GM19328 (cell line): ENCODE data around the gene MAST2.
"Not testable (repeated sequence)": the region's sequence is repeated elsewhere in the genome, so short reads cannot be mapped to it uniquely, and the experiment has no call there.

Source experiments
- ATAC-seq: cut with Tn5 transposase; IDR thresholded peaks from one replicate; pipeline ENCODE4 v1.9.1; 2021; ENCODE audit warnings: mild to moderate bottlenecking, moderate library complexity; ENCODE audit not compliant: unreplicated experiment

The MAST2 gene

GRCh38 chr1:45809761-45810160 is 6.3 kb downstream of the MAST2 start:
- no peak for ATAC-seq

DNA sequence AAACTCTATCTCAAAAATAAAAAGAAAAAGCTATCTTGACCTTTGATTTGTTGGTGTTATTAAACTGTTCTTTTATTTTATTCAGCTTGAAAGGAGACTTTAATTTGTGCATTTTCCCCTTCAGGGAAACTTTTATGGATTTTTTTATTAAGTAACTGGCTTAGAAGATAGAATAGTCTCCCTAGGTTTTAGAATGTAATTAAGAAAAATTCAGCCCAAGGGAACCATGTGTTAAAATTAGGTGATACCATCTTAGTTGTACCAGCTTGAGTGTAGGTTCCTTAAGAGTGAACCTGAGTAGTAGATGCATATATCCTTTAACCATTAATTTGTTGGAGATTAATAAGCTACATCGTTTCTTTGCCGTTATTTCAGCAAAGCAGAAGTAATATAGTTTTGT is 11.4 kb downstream of the MAST2 start:
- ATAC-seq = no peak

DNA sequence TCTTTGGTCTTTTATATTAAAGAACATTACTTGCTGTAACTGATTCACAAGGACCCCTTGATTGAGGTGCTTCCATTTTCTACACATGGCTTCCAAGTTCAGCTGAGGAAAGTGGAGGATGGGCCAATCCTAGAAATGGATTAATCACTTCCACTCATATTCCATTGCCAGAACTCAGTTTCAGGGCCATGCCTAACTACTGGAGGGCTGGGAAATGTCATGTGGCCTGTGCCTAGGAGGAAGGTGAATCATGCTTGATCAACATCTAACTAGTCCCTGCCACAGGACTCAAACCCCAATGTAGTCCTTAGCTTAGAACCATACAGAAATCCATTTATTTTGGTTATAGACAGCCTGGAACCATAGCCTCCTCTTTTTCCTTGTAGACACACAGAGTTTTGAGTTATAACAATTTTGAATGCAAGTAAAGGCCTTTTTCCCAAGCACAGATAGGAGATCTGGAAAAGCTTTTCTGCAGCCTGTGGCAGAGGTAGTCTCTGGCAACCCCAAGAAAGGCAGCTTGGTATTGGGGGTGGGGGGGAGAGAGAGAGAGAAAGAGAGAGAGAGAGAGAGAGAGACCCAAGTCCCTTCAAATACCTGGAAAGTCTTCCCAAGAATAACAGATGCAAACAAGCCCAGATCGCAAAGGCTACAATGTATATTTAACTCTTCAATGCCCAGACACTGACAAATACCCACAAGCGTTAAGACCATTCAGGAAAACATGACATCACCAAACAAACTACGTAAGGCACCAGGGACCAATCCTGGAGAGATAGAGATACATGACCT is 12.5 kb downstream of the MAST2 start:
- no peak for ATAC-seq

DNA sequence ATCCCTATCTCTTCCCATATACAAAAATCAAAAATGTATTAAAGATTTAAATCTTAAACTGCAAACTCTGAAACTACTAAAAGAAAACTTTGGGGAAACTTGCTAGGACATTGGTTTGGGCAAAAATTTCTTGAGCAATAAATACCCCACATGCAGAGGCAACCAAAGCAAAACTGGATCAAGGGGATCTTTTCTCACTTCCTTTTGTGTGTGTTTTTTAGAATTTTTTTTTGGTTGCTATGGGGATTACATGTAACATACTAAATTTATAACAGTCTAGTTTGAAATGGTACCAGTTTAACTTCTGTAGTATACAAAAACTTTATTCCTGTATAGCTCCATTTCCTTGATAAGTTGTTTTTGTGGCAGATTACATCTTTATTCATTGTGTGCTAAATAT is 16.8 kb downstream of the MAST2 start:
- ATAC-seq = no peak

DNA sequence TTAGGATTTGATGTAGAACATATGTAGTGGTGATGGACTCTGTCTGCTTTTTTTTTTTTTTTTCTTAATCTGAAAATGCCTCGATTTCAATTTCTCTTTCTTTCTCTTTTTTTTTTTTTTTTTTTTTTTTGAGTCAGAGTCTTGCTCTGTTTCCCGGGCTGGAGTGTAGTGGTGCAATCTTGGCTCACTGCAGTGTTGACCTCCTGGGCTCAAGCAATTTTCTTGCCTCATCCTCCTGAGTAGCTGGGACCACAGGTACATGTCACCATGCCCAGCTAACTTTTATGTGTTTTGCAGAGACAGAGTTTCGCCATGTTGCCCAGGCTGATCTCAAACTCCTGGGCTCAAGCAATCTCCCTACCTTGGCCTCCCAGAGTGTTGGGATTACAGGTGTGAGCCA is 17.4 kb downstream of the MAST2 start:
- ATAC-seq = no peak

DNA sequence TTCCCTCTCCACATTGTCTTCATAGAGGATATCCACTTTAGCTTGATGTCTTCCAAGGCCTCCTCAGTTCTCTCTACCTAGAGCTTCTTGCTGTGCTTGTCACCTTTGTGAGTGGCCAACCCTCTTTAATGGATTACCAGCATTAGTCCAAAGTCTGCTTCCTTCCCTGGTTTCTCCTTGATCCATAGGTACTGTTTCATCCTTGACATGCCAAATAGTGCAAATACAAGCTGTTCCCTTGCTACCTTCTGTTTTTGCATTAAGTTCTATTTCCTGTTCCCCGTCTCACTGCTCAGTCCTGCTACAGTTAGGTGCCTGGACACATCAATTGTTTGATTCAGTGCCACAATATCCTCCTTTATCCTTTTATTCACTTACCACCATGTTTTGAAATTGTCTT is 19.2 kb downstream of the MAST2 start:
- no peak for ATAC-seq

- ATAC-seq = no peak
These were observed 21.2 kb downstream of the MAST2 start for GRCh38 chr1:45824607-45825006.

DNA sequence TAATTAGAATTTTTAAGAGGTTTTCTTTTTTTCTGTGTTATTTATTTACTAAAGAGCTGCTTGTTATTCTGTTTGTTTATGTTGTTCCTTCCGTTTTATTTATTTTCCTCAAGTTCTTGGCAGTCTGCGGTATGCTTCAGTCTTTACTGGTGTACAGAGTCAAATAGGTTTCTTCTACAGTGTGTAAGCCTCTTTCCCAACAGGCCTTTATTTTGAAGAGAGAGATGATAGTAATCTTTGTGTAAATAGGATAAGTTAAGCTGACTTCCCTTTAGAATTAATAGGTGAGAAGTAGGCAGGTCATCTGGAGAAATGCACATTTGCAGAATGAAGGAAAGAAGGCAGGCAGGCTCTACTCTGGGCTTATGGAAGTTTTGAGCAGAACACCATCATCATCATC is 23.8 kb downstream of the MAST2 start:
- ATAC-seq = no peak

- ATAC-seq = no peak
These were observed 25.4 kb downstream of the MAST2 start for GRCh38 chr1:45828841-45829240.

DNA sequence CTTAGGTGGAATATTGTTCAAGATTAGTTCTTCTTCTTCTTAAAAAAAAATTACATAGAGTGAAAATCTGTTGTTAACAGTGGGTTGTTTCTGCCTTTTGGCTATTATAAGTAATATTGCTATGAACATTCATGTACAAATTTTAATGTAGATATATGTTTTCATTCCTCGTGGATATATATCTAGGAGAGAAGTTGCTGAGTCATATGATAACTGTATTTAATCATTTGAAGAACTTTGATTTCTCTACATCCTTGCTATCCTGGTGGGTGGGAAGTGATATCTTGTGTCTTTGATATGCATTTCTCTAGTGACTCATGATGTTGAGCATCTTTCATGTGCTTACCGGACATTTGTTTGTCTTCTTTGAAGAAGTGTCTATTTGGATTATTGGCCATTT is 29.9 kb downstream of the MAST2 start:
- ATAC-seq = no peak

- no peak for ATAC-seq
These were observed 31.3 kb downstream of the MAST2 start for GRCh38 chr1:45834689-45835088.

DNA sequence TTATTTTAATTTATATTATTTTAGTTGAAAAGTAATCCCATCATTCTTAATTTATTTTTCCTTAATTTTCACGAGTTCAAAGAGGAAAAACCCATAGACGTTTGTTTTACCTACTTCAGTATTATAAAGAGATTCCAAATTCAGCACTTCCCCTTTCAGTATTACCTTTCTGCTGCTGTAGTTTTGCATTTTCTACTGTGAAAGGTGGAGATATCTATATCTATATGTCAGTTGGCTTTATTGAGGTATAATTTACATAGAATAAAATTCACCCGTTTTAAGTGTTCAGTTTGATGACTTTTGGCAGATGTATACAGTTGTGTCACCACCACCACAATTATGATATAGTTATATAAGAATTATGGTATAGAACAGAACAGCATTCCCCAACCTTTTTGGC is 33.0 kb downstream of the MAST2 start:
- no peak for ATAC-seq

- not testable (repeated sequence) for ATAC-seq
These were observed 33.4 kb downstream of the MAST2 start for GRCh38 chr1:45836861-45837260.

DNA sequence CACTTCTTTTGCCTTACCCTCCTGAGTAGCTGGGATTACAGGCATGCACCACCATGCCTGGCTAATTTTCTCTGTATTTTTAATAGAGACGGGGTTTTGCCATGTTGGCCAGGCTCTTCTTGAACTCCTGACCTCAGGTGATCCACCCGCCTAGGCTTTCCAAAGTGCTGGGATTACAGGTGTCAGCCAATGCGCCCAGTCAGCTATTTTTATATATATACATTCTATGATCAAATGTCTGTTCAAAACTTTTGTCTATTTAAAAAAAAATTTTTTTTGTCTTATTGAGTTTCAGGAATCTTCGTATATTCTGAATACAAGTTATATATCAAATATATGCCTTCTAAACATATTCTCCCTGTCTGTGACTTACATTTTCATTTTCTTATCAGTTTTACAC is 34.9 kb downstream of the MAST2 start:
- ATAC-seq = not testable (repeated sequence)

GRCh38 chr1:45840704-45841103 is 37.3 kb downstream of the MAST2 start:
- ATAC-seq = no peak

- no peak for ATAC-seq
These were observed 39.4 kb downstream of the MAST2 start for GRCh38 chr1:45842786-45843185.

DNA sequence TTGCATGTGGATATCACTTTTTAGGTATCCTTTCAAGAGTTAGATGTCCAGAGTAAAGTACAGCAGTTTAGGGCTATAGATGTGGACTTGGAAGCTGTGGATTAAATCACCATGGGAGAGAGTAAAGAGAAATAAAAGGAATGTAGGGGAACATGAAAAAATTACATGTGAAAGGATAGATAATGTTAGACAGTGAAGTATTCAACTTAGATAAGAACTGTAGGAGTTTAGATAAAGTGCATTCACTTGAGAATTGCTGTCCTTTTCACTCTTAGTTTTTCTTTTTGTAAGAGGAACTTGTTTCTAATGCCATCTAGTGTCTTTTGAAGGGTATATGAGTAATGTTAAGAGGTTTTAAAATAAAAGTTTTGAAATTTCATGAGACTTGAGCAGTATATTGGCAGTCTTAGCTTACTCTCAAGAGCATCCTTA is 40.1 kb downstream of the MAST2 start:
- ATAC-seq = no peak

DNA sequence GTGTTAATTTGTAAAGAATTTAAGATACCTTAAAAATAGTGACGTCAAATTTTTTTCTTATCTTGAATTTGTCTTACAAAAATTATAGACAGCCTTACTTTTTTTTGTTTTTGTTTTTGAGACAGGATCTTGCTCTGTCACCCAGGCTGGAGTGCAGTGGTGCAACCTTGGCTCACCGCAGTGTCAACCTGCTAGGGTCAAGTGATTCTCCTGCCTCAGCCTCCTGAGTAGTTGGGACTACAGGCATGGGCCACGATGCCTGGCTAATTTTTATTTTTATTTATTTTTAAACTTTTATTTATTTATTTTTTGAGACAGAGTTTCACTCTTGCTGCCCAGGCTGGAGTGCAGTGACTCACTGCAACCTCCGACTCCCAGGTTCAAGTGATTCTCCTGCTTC is 40.6 kb downstream of the MAST2 start:
- ATAC-seq = not testable (repeated sequence)

- no peak for ATAC-seq
These were observed 43.5 kb downstream of the MAST2 start for GRCh38 chr1:45846931-45847330.

DNA sequence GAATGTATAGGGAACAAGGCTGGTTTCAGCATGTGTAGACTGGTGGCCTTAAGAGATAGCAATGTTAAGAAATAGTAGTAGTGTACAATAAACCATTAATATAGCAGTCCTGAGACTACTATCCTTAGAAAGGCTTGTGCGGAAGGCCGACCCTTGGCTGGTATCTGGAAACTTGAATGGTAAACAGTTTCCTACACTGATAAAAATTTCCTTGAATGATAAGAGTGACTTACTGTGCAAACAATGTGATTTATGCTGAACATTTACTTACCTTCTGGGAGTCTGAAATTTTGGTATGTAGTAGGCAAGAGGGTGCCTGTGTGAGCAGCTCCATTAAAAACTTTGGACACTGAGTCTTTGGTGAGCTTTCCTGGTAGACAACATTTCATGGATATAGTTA is 44.7 kb downstream of the MAST2 start:
- ATAC-seq = no peak

DNA sequence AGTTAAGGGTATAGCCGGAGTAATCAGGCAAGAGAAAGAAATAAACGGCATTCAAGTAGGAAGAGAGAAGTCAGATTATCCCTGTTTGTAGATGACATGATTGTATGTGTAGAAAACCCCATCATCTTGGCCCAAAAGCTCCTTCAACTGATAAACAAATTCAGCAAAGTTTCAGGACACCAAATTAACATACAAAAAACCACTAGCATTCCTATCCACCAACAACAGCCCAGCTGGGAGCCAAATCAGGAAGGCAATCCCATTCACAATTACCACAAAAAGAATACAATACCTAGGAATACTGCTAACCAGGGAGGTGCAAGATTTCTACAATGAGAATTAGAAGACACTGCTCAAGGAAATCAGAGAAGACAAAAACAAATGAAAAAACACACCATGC is 45.3 kb downstream of the MAST2 start:
- ATAC-seq = no peak

- no peak for ATAC-seq
These were observed 46.6 kb downstream of the MAST2 start for GRCh38 chr1:45850017-45850416.

DNA sequence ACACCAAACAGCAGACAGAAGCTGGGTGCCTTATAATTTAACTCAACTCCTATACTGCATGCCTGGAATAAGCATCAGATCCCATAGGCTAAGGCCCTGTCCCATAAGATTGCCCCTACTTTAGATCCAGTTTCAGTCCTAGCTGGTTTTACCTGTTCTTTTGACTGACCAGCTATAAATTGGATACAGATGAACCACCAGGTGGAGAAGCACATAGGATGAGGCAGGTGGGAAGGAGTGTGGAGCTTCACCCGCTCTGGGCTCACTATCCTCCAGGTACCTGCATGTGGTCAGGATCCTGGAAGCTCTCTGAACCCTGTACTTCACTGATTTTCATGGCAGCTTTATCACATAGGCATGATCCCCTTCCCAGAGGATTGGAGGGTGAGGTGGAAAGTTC is 51.3 kb downstream of the MAST2 start:
- ATAC-seq = no peak
